Type B pancreatic cell (in vitro differentiated cells): ENCODE measurements around the gene MCEMP1. TPM values are rescaled to one million over a fixed set of nuclear protein-coding genes. Genes with fewer than 3 reads are reported as not detected.

Experiments used
- DNase-seq: peaks from one replicate; pipeline ENCODE4 v3.0.0; 2021; ENCODE audit warnings: mixed read lengths; ENCODE audit not compliant: unreplicated experiment; ENCODE audit errors: extremely low spot score
- H3K27ac Mint-ChIP-seq: 2 replicates; pipeline ENCODE4 v1.8.0; 2021; ENCODE audit warnings: mild to moderate bottlenecking, mixed read lengths
- H3K27me3 Mint-ChIP-seq: 2 replicates; pipeline ENCODE4 v1.8.0; 2021; ENCODE audit warnings: mixed read lengths
- H3K36me3 Mint-ChIP-seq: 2 replicates; pipeline ENCODE4 v1.8.0; 2021; ENCODE audit warnings: mixed read lengths
- H3K4me1 Mint-ChIP-seq: one replicate; pipeline ENCODE4 v1.8.0; 2021; ENCODE audit warnings: mixed read lengths; ENCODE audit not compliant: unreplicated experiment
- H3K4me3 Mint-ChIP-seq: 2 replicates; pipeline ENCODE4 v1.8.0; 2021; ENCODE audit warnings: mild to moderate bottlenecking, mixed read lengths
- H3K9me3 Mint-ChIP-seq: 2 replicates; pipeline ENCODE4 v1.8.0; 2021; ENCODE audit warnings: mixed read lengths
- CTCF ChIP-seq: fragments of 200-600 bp; sonication (generic); conservative IDR thresholded peaks from 2 replicates; pipeline ENCODE4 v1.5.0; 2021; ENCODE audit warnings: antibody characterized with exemption, mild to moderate bottlenecking
- total RNA-seq: library from RNA; stranded (reverse); gene quantifications from 2 replicates; pipeline ENCODE4 v1.2.1, GENCODE V29; 2021; ENCODE audit warnings: low replicate concordance

MCEMP1 gene
- total RNA-seq, 1 donor from 2014 or later = not detected

GRCh38 chr19:7669641-7670040, 7.2 kb upstream of the MCEMP1 start:
- H3K9me3 Mint-ChIP-seq = peaks cover 7% of the 10 kb centered on the region
- H3K27ac Mint-ChIP-seq = no peak overlapping the region
- no peaks in the 10 kb centered on the region for H3K36me3 Mint-ChIP-seq
- no peak for DNase-seq
- peaks cover 58% of the 10 kb centered on the region for H3K27me3 Mint-ChIP-seq
- TF ChIP-seq CTCF = no peak
- no peaks in the 10 kb centered on the region for H3K4me1 Mint-ChIP-seq
- no peak overlapping the region for H3K4me3 Mint-ChIP-seq

GRCh38 chr19:7670150-7670783, 6.6 kb upstream of the MCEMP1 start:
- Mint-ChIP-seq H3K27me3 (peaks cover 58% of the 10 kb centered on the region), H3K4me3 (peak overlapping the region; percentile 72), H3K4me1 (no peaks in the 10 kb centered on the region), H3K27ac (no peak overlapping the region), H3K36me3 (no peaks in the 10 kb centered on the region), H3K9me3 (peaks cover 7% of the 10 kb centered on the region)
- TF ChIP-seq CTCF = no peak
- no peak for DNase-seq

- no peak for DNase-seq
- peak overlapping the region; percentile 72 for H3K4me3 Mint-ChIP-seq
- no peaks in the 10 kb centered on the region for H3K4me1 Mint-ChIP-seq
- H3K9me3 Mint-ChIP-seq = peaks cover 7% of the 10 kb centered on the region
- H3K36me3 Mint-ChIP-seq = no peaks in the 10 kb centered on the region
- H3K27ac Mint-ChIP-seq = no peak overlapping the region
- no peak for TF ChIP-seq CTCF
- H3K27me3 Mint-ChIP-seq = peaks cover 60% of the 10 kb centered on the region
Observed at GRCh38 chr19:7670790-7671189, 6.1 kb upstream of the MCEMP1 start.

- no peak overlapping the region for H3K4me3 Mint-ChIP-seq
- no peak overlapping the region for H3K27ac Mint-ChIP-seq
- TF ChIP-seq CTCF = no peak
- H3K27me3 Mint-ChIP-seq = peaks cover 68% of the 10 kb centered on the region
- no peak for DNase-seq
- peaks cover 7% of the 10 kb centered on the region for H3K9me3 Mint-ChIP-seq
- no peaks in the 10 kb centered on the region for H3K4me1 Mint-ChIP-seq
- no peaks in the 10 kb centered on the region for H3K36me3 Mint-ChIP-seq
Observed at GRCh38 chr19:7672522-7672921, 4.4 kb upstream of the MCEMP1 start.

- H3K4me3 Mint-ChIP-seq = no peak overlapping the region
- H3K4me1 Mint-ChIP-seq = peaks cover 2% of the 10 kb centered on the region
- no peak for TF ChIP-seq CTCF
- no peak overlapping the region for H3K27ac Mint-ChIP-seq
- H3K27me3 Mint-ChIP-seq = peaks cover 74% of the 10 kb centered on the region
- DNase-seq = no peak
- no peaks in the 10 kb centered on the region for H3K36me3 Mint-ChIP-seq
- peaks cover 7% of the 10 kb centered on the region for H3K9me3 Mint-ChIP-seq
Observed at GRCh38 chr19:7674010-7675005, 2.6 kb upstream of the MCEMP1 start.
